ENCODE measurements around the gene TLE4.

Gene TLE4

DNA sequence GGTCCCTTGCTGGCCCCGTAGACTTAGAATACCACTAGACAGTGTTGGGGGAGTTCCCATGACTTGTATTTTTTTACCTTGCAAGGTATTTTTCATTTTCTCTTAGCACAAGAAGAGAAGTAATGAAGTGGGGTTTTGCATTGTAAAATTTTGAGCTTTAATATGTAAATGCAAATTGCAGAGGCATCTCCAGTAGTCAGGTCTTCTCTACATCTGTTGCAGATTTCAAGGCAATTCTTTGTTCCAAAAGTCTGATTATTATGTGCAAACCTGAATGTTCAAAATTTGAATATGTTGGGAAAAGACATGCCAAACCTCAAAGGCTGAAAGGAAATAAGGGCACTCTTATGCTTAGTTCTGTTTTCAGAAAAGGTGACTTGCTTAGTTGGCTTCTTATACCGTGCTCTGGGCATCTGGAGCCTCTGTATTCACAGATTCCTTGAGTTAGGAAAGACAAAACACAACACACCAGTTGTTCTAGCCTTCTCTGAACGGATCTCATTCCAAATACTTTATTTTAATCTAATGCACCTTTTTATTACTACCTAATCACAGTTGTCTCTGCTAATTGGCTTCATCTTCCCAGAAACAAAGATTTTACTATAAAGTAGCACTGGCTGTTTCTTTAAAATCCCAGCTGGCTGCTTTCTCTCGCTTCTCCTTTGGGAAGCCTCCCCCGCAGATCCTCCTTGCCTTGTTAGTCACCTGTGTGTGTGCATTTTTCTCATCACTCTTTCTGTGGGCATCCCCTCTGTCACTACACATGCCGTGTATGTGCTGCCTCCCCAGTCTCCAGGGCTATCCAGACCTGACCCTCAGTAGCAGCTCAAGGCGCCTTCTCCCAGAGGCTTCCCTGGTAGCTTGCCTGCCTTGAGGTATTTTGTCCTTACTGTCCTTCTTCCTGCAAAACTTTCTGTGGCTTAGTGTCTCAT, 138.2 kb downstream of the TLE4 start:
- Histone ChIP-seq H4K20me1 (ENCODE audit: insufficient read depth, low read length, poor library complexity, severe bottlenecking) (peaks cover 6% of the 10 kb centered on the region), H2AFZ (ENCODE audit: low read length) (no peak overlapping the region), H3K4me1 (ENCODE audit: insufficient read depth, low read length, poor library complexity, severe bottlenecking) (peaks cover 10% of the 10 kb centered on the region), H3K36me3 (ENCODE audit: insufficient read depth, low read length) (peaks cover 94% of the 10 kb centered on the region), H3K9me2 (replicated peaks; ENCODE audit: low read depth, low read length) (no peaks in the 10 kb centered on the region), H3K9ac (ENCODE audit: low read depth, low read length, poor library complexity, severe bottlenecking) (no peak overlapping the region), H3K79me2 (ENCODE audit: insufficient read depth, low read length) (no peaks in the 10 kb centered on the region), H3K27me3 (ENCODE audit: insufficient read depth, low read length, poor library complexity, severe bottlenecking) (no peaks in the 10 kb centered on the region), H3K4me3 (ENCODE audit: low read length, poor library complexity, severe bottlenecking) (no peak overlapping the region), H3F3A (ENCODE audit: low read depth) (no peaks in the 10 kb centered on the region), H3K4me2 (ENCODE audit: low read depth, low read length, poor library complexity, severe bottlenecking) (no peak overlapping the region), H3K9me3 (ENCODE audit: insufficient read depth, low read depth, low read length) (no peaks in the 10 kb centered on the region)
- no peak for TF ChIP-seq CTCF (conservative IDR thresholded peaks at IDR 0.05; ENCODE audit: low read length)
- no peak for TF ChIP-seq EZH2phosphoT487 (IDR thresholded peaks at IDR 0.05; ENCODE audit: borderline replicate concordance)

DNA sequence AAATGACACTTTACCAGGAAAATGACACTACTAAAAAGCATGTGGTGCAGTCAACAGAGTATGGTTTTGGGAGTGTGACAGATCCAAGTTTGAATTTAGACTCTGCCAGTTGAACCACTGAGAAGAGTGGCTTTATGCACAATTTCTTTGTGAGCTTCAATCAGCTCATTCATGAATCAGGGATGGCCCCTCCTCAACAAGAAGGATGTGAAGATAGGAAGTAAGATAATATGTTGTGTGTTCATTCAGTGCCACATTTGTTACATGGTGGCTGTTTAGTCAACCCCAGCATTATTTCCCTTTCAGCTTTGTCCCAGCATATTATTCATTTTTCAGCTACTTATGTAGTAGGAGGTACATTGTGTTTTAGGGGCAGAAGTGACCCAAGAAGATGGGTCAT, 140.1 kb downstream of the TLE4 start:
- H2AFZ ChIP-seq (ENCODE audit: low read length) = no peak overlapping the region
- TF ChIP-seq EZH2phosphoT487 (IDR thresholded peaks at IDR 0.05; ENCODE audit: borderline replicate concordance) (no peak), CTCF (conservative IDR thresholded peaks at IDR 0.05; ENCODE audit: low read length) (no peak)
- no peaks in the 10 kb centered on the region for H3K27me3 ChIP-seq (ENCODE audit: insufficient read depth, low read length, poor library complexity, severe bottlenecking)
- H4K20me1 ChIP-seq (ENCODE audit: insufficient read depth, low read length, poor library complexity, severe bottlenecking) = peaks cover 6% of the 10 kb centered on the region
- peaks cover 10% of the 10 kb centered on the region for H3K4me1 ChIP-seq (ENCODE audit: insufficient read depth, low read length, poor library complexity, severe bottlenecking)
- H3K9me2 ChIP-seq (replicated peaks; ENCODE audit: low read depth, low read length) = no peaks in the 10 kb centered on the region
- H3K4me3 ChIP-seq (ENCODE audit: low read length, poor library complexity, severe bottlenecking) = no peak overlapping the region
- H3K9ac ChIP-seq (ENCODE audit: low read depth, low read length, poor library complexity, severe bottlenecking) = no peak overlapping the region
- H3K36me3 ChIP-seq (ENCODE audit: insufficient read depth, low read length) = peaks cover 94% of the 10 kb centered on the region
- H3K4me2 ChIP-seq (ENCODE audit: low read depth, low read length, poor library complexity, severe bottlenecking) = no peak overlapping the region
- H3K9me3 ChIP-seq (ENCODE audit: insufficient read depth, low read depth, low read length) = no peaks in the 10 kb centered on the region
- no peaks in the 10 kb centered on the region for H3K79me2 ChIP-seq (ENCODE audit: insufficient read depth, low read length)
- no peaks in the 10 kb centered on the region for H3F3A ChIP-seq (ENCODE audit: low read depth)

DNA sequence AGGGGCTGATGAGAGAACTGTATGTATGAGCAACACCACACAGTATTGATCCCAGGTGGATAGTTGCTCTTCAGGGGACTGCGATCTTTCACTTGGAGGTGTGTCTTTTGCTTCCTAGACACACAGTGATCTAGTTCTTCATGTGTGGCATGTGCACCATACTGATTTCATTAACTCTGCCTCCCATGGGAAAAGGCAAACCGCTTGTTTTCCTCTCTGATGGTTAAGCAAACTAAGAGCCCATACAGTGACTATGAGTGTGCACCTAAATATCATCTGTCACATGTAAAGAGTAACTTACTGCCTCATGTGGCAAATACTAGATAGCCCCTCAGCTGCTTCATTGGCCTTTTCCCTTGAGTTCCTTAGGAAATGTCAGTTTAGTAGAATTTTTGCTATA, 147.3 kb downstream of the TLE4 start:
- H3K4me3 ChIP-seq (ENCODE audit: low read length, poor library complexity, severe bottlenecking) = no peak overlapping the region
- H3K9me2 ChIP-seq (replicated peaks; ENCODE audit: low read depth, low read length) = no peaks in the 10 kb centered on the region
- H3K4me1 ChIP-seq (ENCODE audit: insufficient read depth, low read length, poor library complexity, severe bottlenecking) = no peaks in the 10 kb centered on the region
- H3K36me3 ChIP-seq (ENCODE audit: insufficient read depth, low read length) = peaks cover 100% of the 10 kb centered on the region; the same call in 1 of the 2 replicates
- no peaks in the 10 kb centered on the region for H3K9me3 ChIP-seq (ENCODE audit: insufficient read depth, low read depth, low read length)
- TF ChIP-seq CTCF (conservative IDR thresholded peaks at IDR 0.05; ENCODE audit: low read length) (no peak), EZH2phosphoT487 (IDR thresholded peaks at IDR 0.05; ENCODE audit: borderline replicate concordance) (no peak)
- H3K79me2 ChIP-seq (ENCODE audit: insufficient read depth, low read length) = no peaks in the 10 kb centered on the region
- no peak overlapping the region for H3K4me2 ChIP-seq (ENCODE audit: low read depth, low read length, poor library complexity, severe bottlenecking)
- H3K9ac ChIP-seq (ENCODE audit: low read depth, low read length, poor library complexity, severe bottlenecking) = no peak overlapping the region
- H3F3A ChIP-seq (ENCODE audit: low read depth) = no peaks in the 10 kb centered on the region
- no peak overlapping the region for H2AFZ ChIP-seq (ENCODE audit: low read length)
- no peaks in the 10 kb centered on the region for H3K27me3 ChIP-seq (ENCODE audit: insufficient read depth, low read length, poor library complexity, severe bottlenecking)
- no peaks in the 10 kb centered on the region for H4K20me1 ChIP-seq (ENCODE audit: insufficient read depth, low read length, poor library complexity, severe bottlenecking)

Measured in Loucy (cell line).